Skeletal muscle tissue (tissue), 4 donors: ENCODE measurements around the gene TMPRSS9. TPM values are rescaled to one million over a fixed set of nuclear protein-coding genes. Genes with fewer than 3 reads are reported as not detected.

Experiments used
- H3K27ac ChIP-seq: one replicate; pipeline ENCODE4 v1.7.0; 2013; ENCODE audit warnings: mild to moderate bottlenecking, low read depth, low read length, inconsistent platforms
- H3K27me3 ChIP-seq, 3 donors: one replicate each; pipeline ENCODE4 v1.7.0; 2013; ENCODE audit warnings: low read length in 3 of 3; ENCODE audit not compliant: control insufficient read depth in 3 of 3, insufficient read depth in 3 of 3
- H3K36me3 ChIP-seq, 3 donors: one replicate each; pipeline ENCODE4 v1.7.0; 2013; ENCODE audit warnings: low read length in 3 of 3; ENCODE audit not compliant: control insufficient read depth in 3 of 3, insufficient read depth in 3 of 3
- H3K4me1 ChIP-seq, 3 donors: one replicate each; pipeline ENCODE4 v1.7.0; 2013; ENCODE audit warnings: low read length in 3 of 3, mild to moderate bottlenecking in 3 of 3; ENCODE audit not compliant: control insufficient read depth in 3 of 3, insufficient read depth in 3 of 3
- H3K4me3 ChIP-seq, 3 donors: one replicate each; pipeline ENCODE4 v1.7.0; 2013; ENCODE audit warnings: low read length in 3 of 3
- H3K9ac ChIP-seq, 3 donors: one replicate each; pipeline ENCODE4 v1.7.0; 2013; ENCODE audit warnings: low read length in 3 of 3, mild to moderate bottlenecking in 3 of 3, moderate library complexity in 2 of 3, low read depth in 1 of 3
- H3K9me3 ChIP-seq, 3 donors: one replicate each; pipeline ENCODE4 v1.7.0; 2013; ENCODE audit warnings: low read length in 3 of 3; ENCODE audit not compliant: control insufficient read depth in 3 of 3
- total RNA-seq: library from RNA; depleted of rRNA; stranded (reverse); fragments of >200 nt; gene quantifications from one replicate; pipeline ENCODE4 v1.2.3, GENCODE V29; 2014
- donor health status: Osteomylitis.

Gene TMPRSS9
- total RNA-seq, 1 donor from 2014 or later = under 0.01 TPM

- Histone ChIP-seq H3K27ac (no peak overlapping the region), H3K36me3 (peaks cover 7 to 13% (median 9%) of the 10 kb centered on the region in 3 donors), H3K4me3 (no peak overlapping the region), H3K4me1 (peaks cover 3 to 12% (median 5%) of the 10 kb centered on the region in 3 donors), H3K9ac (no peak overlapping the region), H3K27me3 (peaks cover 24 to 32% (median 27%) of the 10 kb centered on the region in 3 donors), H3K9me3 (no peaks in the 10 kb centered on the region)
Measured at GRCh38 chr19:2357279-2358206, 2.5 kb upstream of the TMPRSS9 start.

GRCh38 chr19:2358548-2359173 is 1.4 kb upstream of the TMPRSS9 start:
- Histone ChIP-seq H3K4me3 (no peak overlapping the region), H3K9me3 (no peaks in the 10 kb centered on the region), H3K27me3 (peaks cover 35 to 43% (median 38%) of the 10 kb centered on the region in 3 donors), H3K9ac (no peak overlapping the region), H3K36me3 (peaks cover 4 to 8% (median 5%) of the 10 kb centered on the region in 3 donors), H3K4me1 (peaks cover 3 to 12% (median 5%) of the 10 kb centered on the region in 3 donors), H3K27ac (no peak overlapping the region)

GRCh38 chr19:2360833-2361232 is 768 bp downstream of the TMPRSS9 start:
- H3K27me3 ChIP-seq = peaks cover 45 to 49% (median 46%) of the 10 kb centered on the region in 3 donors
- no peaks in the 10 kb centered on the region for H3K36me3 ChIP-seq
- no peak overlapping the region for H3K4me3 ChIP-seq
- H3K4me1 ChIP-seq = peaks cover 2 to 6% (median 5%) of the 10 kb centered on the region in 3 donors
- H3K9me3 ChIP-seq = no peaks in the 10 kb centered on the region
- H3K9ac ChIP-seq = no peak overlapping the region
- H3K27ac ChIP-seq = no peak overlapping the region

GRCh38 chr19:2361246-2362045 is 1.4 kb downstream of the TMPRSS9 start:
- Histone ChIP-seq H3K4me1 (peaks cover 0 to 3% (median 0%) of the 10 kb centered on the region in 3 donors), H3K4me3 (no peak overlapping the region), H3K27me3 (peaks cover 45 to 49% (median 46%) of the 10 kb centered on the region in 3 donors), H3K9me3 (no peaks in the 10 kb centered on the region), H3K27ac (no peak overlapping the region), H3K9ac (no peak overlapping the region), H3K36me3 (no peaks in the 10 kb centered on the region)

GRCh38 chr19:2362046-2362969 is 2.2 kb downstream of the TMPRSS9 start:
- no peak overlapping the region for H3K9ac ChIP-seq
- peaks cover 0 to 3% (median 0%) of the 10 kb centered on the region in 3 donors for H3K4me1 ChIP-seq
- no peak overlapping the region for H3K27ac ChIP-seq
- H3K9me3 ChIP-seq = no peaks in the 10 kb centered on the region
- H3K36me3 ChIP-seq = no peaks in the 10 kb centered on the region
- no peak overlapping the region for H3K4me3 ChIP-seq
- peaks cover 45 to 49% (median 46%) of the 10 kb centered on the region in 3 donors for H3K27me3 ChIP-seq

GRCh38 chr19:2362970-2363300 is 2.9 kb downstream of the TMPRSS9 start:
- Histone ChIP-seq H3K36me3 (no peaks in the 10 kb centered on the region), H3K4me1 (peaks cover 0 to 3% (median 0%) of the 10 kb centered on the region in 3 donors), H3K9ac (no peak overlapping the region), H3K27me3 (peaks cover 45 to 49% (median 46%) of the 10 kb centered on the region in 3 donors), H3K4me3 (no peak overlapping the region), H3K9me3 (no peaks in the 10 kb centered on the region), H3K27ac (no peak overlapping the region)

GRCh38 chr19:2363419-2363818 is 3.4 kb downstream of the TMPRSS9 start:
- Histone ChIP-seq H3K27ac (no peak overlapping the region), H3K9me3 (no peaks in the 10 kb centered on the region), H3K4me3 (no peak overlapping the region), H3K27me3 (peaks cover 46 to 52% (median 47%) of the 10 kb centered on the region in 3 donors), H3K36me3 (no peaks in the 10 kb centered on the region), H3K4me1 (peaks cover 0 to 3% (median 0%) of the 10 kb centered on the region in 3 donors), H3K9ac (no peak overlapping the region)

- H3K9me3 ChIP-seq = peaks cover 0 to 3% (median 3%) of the 10 kb centered on the region in 3 donors
- no peaks in the 10 kb centered on the region for H3K36me3 ChIP-seq
- no peak overlapping the region for H3K9ac ChIP-seq
- peaks cover 36 to 42% (median 39%) of the 10 kb centered on the region in 3 donors for H3K27me3 ChIP-seq
- H3K4me1 ChIP-seq = peaks cover 0 to 3% (median 0%) of the 10 kb centered on the region in 3 donors
- H3K4me3 ChIP-seq = no peak overlapping the region
- no peak overlapping the region for H3K27ac ChIP-seq
Measured at GRCh38 chr19:2365201-2365970, 5.3 kb downstream of the TMPRSS9 start.
